TTC549 (cell line): ENCODE measurements around the gene FBXL19.

Experiments
- FAIRE-seq: peaks from 2 replicates; lab custom pipeline; 2012; peaks lifted over from hg19 to GRCh38; lab: Jason Lieb, UNC

FBXL19 gene

GRCh38 chr16:30966033-30966619 lies 42.8 kb downstream of the FBXL19 start:
- FAIRE-seq = no peak

- no peak for FAIRE-seq
These were observed 44.4 kb downstream of the FBXL19 start for GRCh38 chr16:30967795-30968194.

- no peak for FAIRE-seq
These were observed 46.0 kb downstream of the FBXL19 start for GRCh38 chr16:30969246-30969842.

- FAIRE-seq = no peak
These were observed 47.9 kb downstream of the FBXL19 start for GRCh38 chr16:30971298-30971697.

GRCh38 chr16:30972872-30973271 lies 49.5 kb downstream of the FBXL19 start:
- FAIRE-seq = no peak

- no peak for FAIRE-seq
These were observed 51.0 kb downstream of the FBXL19 start for GRCh38 chr16:30974348-30974747.

GRCh38 chr16:30976486-30976885 lies 53.1 kb downstream of the FBXL19 start:
- no peak for FAIRE-seq

GRCh38 chr16:30977502-30977901 lies 54.1 kb downstream of the FBXL19 start:
- no peak for FAIRE-seq

- FAIRE-seq = no peak
These were observed 56.0 kb downstream of the FBXL19 start for GRCh38 chr16:30979170-30980022.

GRCh38 chr16:30980023-30980371 lies 56.6 kb downstream of the FBXL19 start:
- FAIRE-seq = no peak

- FAIRE-seq = no peak
These were observed 57.1 kb downstream of the FBXL19 start for GRCh38 chr16:30980434-30980833.

GRCh38 chr16:30980959-30981358 lies 57.6 kb downstream of the FBXL19 start:
- FAIRE-seq = no peak

- FAIRE-seq = no peak
These were observed 59.3 kb downstream of the FBXL19 start for GRCh38 chr16:30982548-30983288.

- no peak for FAIRE-seq
These were observed 60.0 kb downstream of the FBXL19 start for GRCh38 chr16:30983289-30983889.

- FAIRE-seq = no peak
These were observed 60.7 kb downstream of the FBXL19 start for GRCh38 chr16:30983898-30984610.

- no peak for FAIRE-seq
These were observed 61.5 kb downstream of the FBXL19 start, which contains the start of gene HSD3B7 for GRCh38 chr16:30984669-30985400. TSS of gene HSD3B7 (plus strand) at chr16:30985207. CDS start at chr16:30985659, 452 bp downstream.

GRCh38 chr16:30985401-30986128 lies 62.2 kb downstream of the FBXL19 start:
- no peak for FAIRE-seq

- no peak for FAIRE-seq
These were observed 63.0 kb downstream of the FBXL19 start for GRCh38 chr16:30986129-30986991.

GRCh38 chr16:30987581-30988190 lies 64.3 kb downstream of the FBXL19 start:
- FAIRE-seq = no peak
